NK-92 treated with Interleukin-12 subunit alpha and Interleukin-12 subunit beta, amount 100 ng/mL, for 24 hours (cell line): Measurements from ENCODE around the gene ALDH3B1.

ENCODE experiments used
- DNase-seq: peaks from one replicate; lab custom pipeline; 2025; lab: John Stamatoyannopoulos, UW

Gene ALDH3B1

GRCh38 chr11:67997475-67997921 lies 12.6 kb upstream of the ALDH3B1 start:
- DNase-seq, result no peak

- peak; percentile 29 for DNase-seq
Measured at GRCh38 chr11:67998150-67999045, 11.7 kb upstream of the ALDH3B1 start.

- DNase-seq, result no peak
Measured at GRCh38 chr11:67999201-67999629, 10.9 kb upstream of the ALDH3B1 start.

GRCh38 chr11:67999704-68000103 lies 10.4 kb upstream of the ALDH3B1 start:
- DNase-seq, result no peak

- DNase-seq, result no peak
Measured at GRCh38 chr11:68002575-68002937, 7.6 kb upstream of the ALDH3B1 start.

GRCh38 chr11:68002938-68003845 lies 6.9 kb upstream of the ALDH3B1 start:
- DNase-seq, result no peak

- DNase-seq, result peak; percentile 67
Measured at GRCh38 chr11:68003846-68004550, 6.1 kb upstream of the ALDH3B1 start, which contains the start of gene UNC93B1. UNC93B1 (minus strand) TSS chr11:68004097; CDS start chr11:68004043, 54 bp downstream.

- no peak for DNase-seq
Measured at GRCh38 chr11:68004551-68005335, 5.4 kb upstream of the ALDH3B1 start.

- no peak for DNase-seq
Measured at GRCh38 chr11:68006606-68007166, 3.4 kb upstream of the ALDH3B1 start.

GRCh38 chr11:68007498-68008380 lies 2.4 kb upstream of the ALDH3B1 start:
- DNase-seq, result no peak

GRCh38 chr11:68008381-68009337 lies 1.5 kb upstream of the ALDH3B1 start:
- DNase-seq, result no peak

GRCh38 chr11:68009391-68010089 lies 587 bp upstream of the ALDH3B1 start:
- DNase-seq, result no peak

GRCh38 chr11:68011051-68011943 lies 1.2 kb downstream of the ALDH3B1 start:
- DNase-seq, result no peak

- DNase-seq, result no peak
Measured at GRCh38 chr11:68012044-68012842, 2.1 kb downstream of the ALDH3B1 start.

- no peak for DNase-seq
Measured at GRCh38 chr11:68012843-68013610, 2.9 kb downstream of the ALDH3B1 start.
